H1 (cell line): ENCODE results near the gene MACROD1. TPM values are rescaled to one million over a fixed set of nuclear protein-coding genes. Genes with fewer than 3 reads are reported as not detected.

Experiments used
- CTCF ChIA-PET: fragments of 300-600 bp; sonication (Branson Sonifier 250); formaldehyde crosslinking; loops from one replicate; lab custom pipeline; 2021; ENCODE audit not compliant: partially characterized antibody; lab: Charles Lee
- POLR2A ChIA-PET: fragments of 300-600 bp; sonication (Branson Sonifier 250); formaldehyde crosslinking; loops from one replicate; lab custom pipeline; 2021; ENCODE audit warnings: inconsistent platforms; ENCODE audit not compliant: partially characterized antibody; lab: Charles Lee
- DNase-seq, 2 experiments: peaks; one replicate each; pipeline versions ENCODE4 v3.0.0 to v3.0.0-alpha.2; 2010 to 2022; ENCODE audit warnings: low spot score in 2 of 2, low read depth in 1 of 2, mixed read lengths in 1 of 2
- FAIRE-seq: peaks from 2 replicates; lab custom pipeline; 2011; peaks lifted over from hg19 to GRCh38; lab: Jason Lieb, UNC
- H2AFZ ChIP-seq: 2 replicates; pipeline ENCODE4 v1.8.1; 2012; ENCODE audit warnings: low read length, inconsistent platforms
- H2AK5ac ChIP-seq: 2 replicates; pipeline ENCODE4 v1.6.1; 2013; ENCODE audit warnings: low read depth, low read length
- H2BK120ac ChIP-seq: replicated peaks from 2 replicates; pipeline ENCODE3; 2013; ENCODE audit warnings: low read depth, low read length, inconsistent platforms
- H2BK12ac ChIP-seq: 2 replicates; pipeline ENCODE4 v1.6.1; 2013; ENCODE audit warnings: low read depth, low read length
- H2BK15ac ChIP-seq: 2 replicates; pipeline ENCODE4 v1.6.1; 2013; ENCODE audit warnings: low read length
- H2BK20ac ChIP-seq: 2 replicates; pipeline ENCODE4 v1.6.1; 2013; ENCODE audit warnings: low read length
- H2BK5ac ChIP-seq: 2 replicates; pipeline ENCODE4 v1.6.1; 2013; ENCODE audit warnings: low read depth, low read length
- H3K14ac ChIP-seq: 2 replicates; pipeline ENCODE4 v1.6.1; 2013; ENCODE audit warnings: inconsistent platforms; ENCODE audit not compliant: insufficient read length
- H3K18ac ChIP-seq: 2 replicates; pipeline ENCODE4 v1.6.1; 2013; ENCODE audit warnings: low read length; ENCODE audit errors: extremely low read depth
- H3K23ac ChIP-seq: 2 replicates; pipeline ENCODE4 v1.6.1; 2013; ENCODE audit warnings: inconsistent platforms; ENCODE audit not compliant: insufficient read length
- H3K23me2 ChIP-seq: 2 replicates; pipeline ENCODE4 v1.6.1; 2013; ENCODE audit warnings: low read depth, low read length
- H3K27ac ChIP-seq: 2 replicates; pipeline ENCODE4 v1.6.1; 2011; ENCODE audit warnings: low read depth, low read length, inconsistent platforms
- H3K27me3 ChIP-seq, 4 experiments: replicated peaks in 1 of 4; 1 replicate in 1 of 4; 2 replicates in 3 of 4; pipeline versions ENCODE4 v1.6.1 to v1.8.1; 2011 to 2013; ENCODE audit warnings: low read length in 3 of 4, mild to moderate bottlenecking in 3 of 4, inconsistent platforms in 2 of 4, mixed read lengths in 2 of 4, moderate library complexity in 1 of 4; ENCODE audit not compliant: control insufficient read depth in 3 of 4, insufficient read depth in 3 of 4; ENCODE audit errors: extremely low read depth in 1 of 4
- H3K36me3 ChIP-seq, 4 experiments: 2 replicates each; pipeline versions ENCODE4 v1.6.1 to v1.8.1; 2011 to 2013; ENCODE audit warnings: mild to moderate bottlenecking in 4 of 4, low read length in 3 of 4, moderate library complexity in 2 of 4, control low read depth in 1 of 4, inconsistent platforms in 1 of 4; ENCODE audit not compliant: insufficient read depth in 4 of 4, control insufficient read depth in 2 of 4
- H3K4ac ChIP-seq: replicated peaks from 2 replicates; pipeline ENCODE3; 2013; ENCODE audit warnings: low read length, low read depth, mixed read lengths, inconsistent platforms; ENCODE audit not compliant: insufficient read length
- H3K4me1 ChIP-seq, 4 experiments: replicated peaks in 1 of 4; 1 replicate in 1 of 4; 2 replicates in 3 of 4; pipeline versions ENCODE4 v1.6.1 to v1.8.1; 2011 to 2013; ENCODE audit warnings: low read length in 3 of 4, inconsistent platforms in 2 of 4, mixed read lengths in 1 of 4; ENCODE audit not compliant: insufficient read depth in 4 of 4, control insufficient read depth in 3 of 4
- H3K4me2 ChIP-seq, 2 experiments: 2 replicates each; pipeline versions ENCODE4 v1.6.1 to v1.8.1; 2011 to 2013; ENCODE audit warnings: low read depth in 2 of 2, low read length in 2 of 2, control low read depth in 1 of 2, inconsistent platforms in 1 of 2, mild to moderate bottlenecking in 1 of 2; ENCODE audit not compliant: insufficient read depth in 1 of 2
- H3K4me3 ChIP-seq, 4 experiments: fragments of 200-600, 300-600 bp in 1 of 4; sonication (generic), shearing (Covaris generic), sonication (Bioruptor Twin) in 1 of 4; 2 replicates each; pipeline versions ENCODE4 v1.5.1 to v1.8.1; 2011 to 2016; ENCODE audit warnings: low read length in 4 of 4, low read depth in 3 of 4, control low read depth in 2 of 4, inconsistent platforms in 2 of 4, mild to moderate bottlenecking in 2 of 4, mixed read lengths in 1 of 4, moderate library complexity in 1 of 4; ENCODE audit not compliant: insufficient read depth in 2 of 4; ENCODE audit errors: extremely low read depth in 1 of 4
- H3K56ac ChIP-seq: replicated peaks from 2 replicates; pipeline ENCODE3; 2013; ENCODE audit warnings: low read depth, mild to moderate bottlenecking, mixed read lengths, low read length, inconsistent platforms; ENCODE audit not compliant: insufficient read length
- H3K79me1 ChIP-seq: 2 replicates; pipeline ENCODE4 v1.6.1; 2013; ENCODE audit warnings: low read depth, low read length, control low read depth
- H3K79me2 ChIP-seq, 2 experiments: 2 replicates each; pipeline versions ENCODE4 v1.6.1 to v1.8.1; 2012 to 2013; ENCODE audit warnings: low read length in 2 of 2, mild to moderate bottlenecking in 2 of 2, inconsistent platforms in 1 of 2; ENCODE audit not compliant: insufficient read depth in 2 of 2, control insufficient read depth in 1 of 2
- H3K9ac ChIP-seq, 4 experiments: replicated peaks in 1 of 4; 1 replicate in 1 of 4; 2 replicates in 3 of 4; pipeline versions ENCODE4 v1.6.1 to v1.8.1; 2011 to 2013; ENCODE audit warnings: low read depth in 3 of 4, low read length in 3 of 4, control low read depth in 2 of 4, mild to moderate bottlenecking in 2 of 4, moderate library complexity in 2 of 4, inconsistent platforms in 1 of 4; ENCODE audit errors: extremely low read depth in 1 of 4
- H3K9me3 ChIP-seq, 2 experiments: 2 replicates each; pipeline versions ENCODE4 v1.6.1 to v1.8.1; 2012 to 2013; ENCODE audit warnings: mild to moderate bottlenecking in 2 of 2, moderate library complexity in 2 of 2, control low read depth in 1 of 2, inconsistent platforms in 1 of 2, low read depth in 1 of 2, low read length in 1 of 2, mixed read lengths in 1 of 2; ENCODE audit not compliant: insufficient read depth in 2 of 2
- H4K20me1 ChIP-seq, 2 experiments: replicated peaks in 1 of 2; 2 replicates each; pipeline versions ENCODE3 to v1.8.1; 2011 to 2013; ENCODE audit warnings: inconsistent platforms in 2 of 2, low read length in 2 of 2, mild to moderate bottlenecking in 1 of 2; ENCODE audit not compliant: insufficient read depth in 2 of 2, control insufficient read depth in 1 of 2
- H4K5ac ChIP-seq: 2 replicates; pipeline ENCODE4 v1.6.1; 2013; ENCODE audit warnings: low read length, low read depth, mixed read lengths, inconsistent platforms; ENCODE audit not compliant: insufficient read length
- H4K8ac ChIP-seq: 2 replicates; pipeline ENCODE4 v1.8.0; 2013; ENCODE audit warnings: mild to moderate bottlenecking, moderate library complexity, low read length, inconsistent platforms; ENCODE audit not compliant: insufficient read depth; ENCODE audit errors: extremely low read depth
- H4K91ac ChIP-seq: replicated peaks from 2 replicates; pipeline ENCODE3; 2013; ENCODE audit warnings: low read length, mixed read lengths, inconsistent platforms; ENCODE audit not compliant: insufficient read length
- BACH1 ChIP-seq: IDR thresholded peaks from 2 replicates; pipeline ENCODE4 v1.6.1; 2012; ENCODE audit warnings: low read length, improper control_type of control experiment
- CBX5 ChIP-seq: fragments of 300-800, 300-1000 bp; sonication (generic); IDR thresholded peaks from 2 replicates; pipeline ENCODE4 v1.7.1; 2016; ENCODE audit warnings: antibody characterized with exemption, low read length, low read depth
- CREB1 ChIP-seq: IDR thresholded peaks from 2 replicates; pipeline ENCODE4 v1.6.1; 2012; ENCODE audit warnings: inconsistent platforms
- EGR1 ChIP-seq: IDR thresholded peaks from 2 replicates; pipeline ENCODE4 v1.6.1; 2011; ENCODE audit warnings: low read depth, low read length, borderline replicate concordance
- EZH2 ChIP-seq: fragments of 200-600 bp; sonication (generic); IDR thresholded peaks from 2 replicates; pipeline ENCODE4 v1.7.1; 2012; ENCODE audit warnings: low read depth, mild to moderate bottlenecking, moderate library complexity, low read length, inconsistent platforms; ENCODE audit not compliant: severe bottlenecking
- FOSL1 ChIP-seq: IDR thresholded peaks from 2 replicates; pipeline ENCODE4 v1.6.1; 2011; ENCODE audit warnings: mild to moderate bottlenecking, low read depth, low read length, moderate library complexity; ENCODE audit not compliant: insufficient read depth
- GTF2F1 ChIP-seq: IDR thresholded peaks from 2 replicates; pipeline ENCODE4 v1.6.1; 2012; ENCODE audit warnings: low read depth, low read length, improper control_type of control experiment, borderline replicate concordance
- HDAC6 ChIP-seq: IDR thresholded peaks from one replicate; pipeline ENCODE4 v1.7.1; 2012; ENCODE audit warnings: low read depth, mild to moderate bottlenecking, inconsistent platforms, low read length, moderate library complexity
- RFX5 ChIP-seq: IDR thresholded peaks from 2 replicates; pipeline ENCODE4 v1.6.1; 2011; ENCODE audit warnings: low read depth, low read length, improper control_type of control experiment, borderline replicate concordance
- SAP30 ChIP-seq: fragments of 300-600 bp; sonication (generic); IDR thresholded peaks from 2 replicates; pipeline ENCODE4 v1.7.1; 2012; ENCODE audit warnings: low read length, moderate library complexity, mild to moderate bottlenecking, inconsistent platforms; ENCODE audit not compliant: insufficient read depth, insufficient replicate concordance
- SIN3A ChIP-seq, 2 experiments: IDR thresholded peaks in 1 of 2; conservative IDR thresholded peaks in 1 of 2; 2 replicates each; pipeline ENCODE4 v1.6.1; 2011 to 2012; ENCODE audit warnings: low read length in 2 of 2, improper control_type of control experiment in 1 of 2, low read depth in 1 of 2, mild to moderate bottlenecking in 1 of 2
- TEAD4 ChIP-seq: IDR thresholded peaks from 2 replicates; pipeline ENCODE4 v1.6.1; 2012; ENCODE audit warnings: low read depth, low read length, inconsistent platforms, mixed read lengths
- YY1 ChIP-seq: IDR thresholded peaks from 2 replicates; pipeline ENCODE4 v1.6.1; 2011; ENCODE audit warnings: low read depth, mild to moderate bottlenecking, low read length
- WGBS, 2 experiments: shearing (Covaris generic) in 1 of 2; methylation state at CpG; one replicate each; pipeline versions ENCODE4 v1.1.6 to v1.1.7; 2013 to 2015; ENCODE audit warnings: low lambda C conversion rate in 2 of 2, mixed read lengths in 2 of 2, inconsistent platforms in 1 of 2, low coverage in 1 of 2, missing lambda C conversion rate in 1 of 2; ENCODE audit not compliant: insufficient replicate concordance in 2 of 2, insufficient coverage in 1 of 2, insufficient read length in 1 of 2; ENCODE audit errors: extremely low coverage in 1 of 2, missing lambda C conversion rate in 1 of 2; 5-methylcytosine and 5-hydroxymethylcytosine counted together
- polyA plus RNA-seq, 7 experiments: library from polyadenylated mRNA; depleted of rRNA in 3 of 7; stranded (reverse) in 5 of 7; unstranded in 2 of 7; fragments of >200 nt in 5 of 7; fragments of 200-250 nt in 2 of 7; gene quantifications; 1 replicate in 5 of 7; 2 replicates in 1 of 7; 4 replicates in 1 of 7; pipeline versions ENCODE4 v1.2.1 to v1.2.3, GENCODE V29; 2011 to 2013; ENCODE audit warnings: missing spikeins in 2 of 7, mixed read lengths in 2 of 7
- total RNA-seq: library from RNA; stranded (reverse); fragmentation: NEBNext Ultra II Directional; extraction: Animal tissue kit (Norgen Biotek cat#: 25700); gene quantifications from 2 replicates; pipeline ENCODE4 v1.2.1, GENCODE V29; 2021

Gene MACROD1
- total and polyA plus RNA-seq, 2 of the 8 experiments (the other 6 are each of a cell fraction or from before 2014, with no cell fraction given), result 19.5 to 34.1 TPM

GRCh38 chr11:64095273-64095817, 70.6 kb downstream of the MACROD1 start:
- Histone ChIP-seq H4K91ac (no peak overlapping the region), H4K5ac (no peak overlapping the region), H3K36me3 (no peaks in the 10 kb centered on the region), H3K79me1 (peaks cover 5% of the 10 kb centered on the region; the same call in 1 of the 2 replicates), H3K9me3 (no peaks in the 10 kb centered on the region), H3K14ac (no peak overlapping the region), H2BK20ac (no peak overlapping the region), H3K27ac (no peak overlapping the region), H3K23me2 (peaks cover 7% of the 10 kb centered on the region; the same call in 1 of the 2 replicates), H2BK5ac (no peak overlapping the region), H4K20me1 (peaks cover 23 to 48% of the 10 kb centered on the region in 2 experiments), H3K56ac (no peak overlapping the region), H2AFZ (no peak overlapping the region), H3K9ac (no peak overlapping the region), H2AK5ac (no peak overlapping the region; the same call in 1 of the 2 replicates), H3K27me3 (peaks cover 2 to 67% (median 51%) of the 10 kb centered on the region in 4 experiments), H3K4me1 (peaks cover 0 to 8% (median 5%) of the 10 kb centered on the region in 4 experiments; a peak in 6 of 7 replicates), H2BK15ac (no peak overlapping the region), H3K18ac (no peak overlapping the region), H3K4me2 (no peak overlapping the region), H3K4ac (no peak overlapping the region), H3K79me2 (no peaks in the 10 kb centered on the region), H3K4me3 (no peak overlapping the region), H2BK12ac (no peak overlapping the region; the same call in 1 of the 2 replicates), H2BK120ac (no peak overlapping the region), H3K23ac (no peak overlapping the region), H4K8ac (no peak overlapping the region)
- CTCF ChIA-PET, result interaction anchor here (0.6 to 9.3 kb wide), 19 partner anchors 9 to 156 kb away, joined by 3 to 126 read pairs (median 4); partner anchors contain the start of genes MACROD1 and PLCB3
- FAIRE-seq (no peak), DNase-seq (no peak)
- WGBS, 2 experiments, result 97% methylated on average over 10 of the region's 10 CpGs; no CpG with 5 or more reads in 1 of the 2 experiments
- POLR2A ChIA-PET, result interaction anchor here (1.0 kb wide), 1 partner anchor 70 kb away, joined by 3 read pairs; the partner anchor contains the start of gene MACROD1
- no peak for TF ChIP-seq SIN3A (conservative IDR thresholded peaks at IDR 0.05 in 1 of 2, IDR thresholded peaks at IDR 0.05 in 1 of 2; ENCODE audit: low read depth in 1 of 2, low read length in 2 of 2)
- no peak for TF ChIP-seq HDAC6
- TF ChIP-seq SAP30, result no peak
- no peak for TF ChIP-seq RFX5
- no peak for TF ChIP-seq CREB1
- no peak for TF ChIP-seq TEAD4
- no peak for TF ChIP-seq EGR1
- no peak for TF ChIP-seq YY1
- no peak for TF ChIP-seq FOSL1
- TF ChIP-seq GTF2F1, result no peak
- TF ChIP-seq CBX5, result no peak
- TF ChIP-seq BACH1, result no peak
- no peak for TF ChIP-seq EZH2
